HG03045 (cell line): ENCODE results near the gene ACTRT1.

Experiments
- ATAC-seq: cut with Tn5 transposase; IDR thresholded peaks from one replicate; pipeline ENCODE4 v1.9.1; 2021; ENCODE audit warnings: mild to moderate bottlenecking, moderate library complexity; ENCODE audit not compliant: unreplicated experiment

Gene ACTRT1

DNA sequence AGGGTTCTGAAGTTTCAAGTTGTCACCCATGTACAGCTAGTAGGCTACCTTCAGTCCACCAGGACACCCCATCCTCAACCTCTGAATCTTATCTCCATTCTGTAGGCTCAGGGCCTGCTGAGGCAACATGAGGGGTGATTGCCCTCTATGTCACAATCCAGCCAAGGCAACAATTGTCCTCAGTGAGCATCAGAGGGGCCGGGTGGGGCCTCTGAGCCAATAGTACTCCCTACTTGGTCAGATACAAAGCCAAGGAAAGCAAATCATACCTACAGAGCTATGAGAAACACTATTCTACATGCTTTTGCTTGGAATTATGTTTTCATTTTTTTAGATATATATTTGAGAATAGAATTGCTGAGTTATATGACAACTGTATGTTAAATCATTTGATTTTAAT, at the start of gene ACTRT1:
TSS of gene ACTRT1 (minus strand) at position 101 of the 400 bp plus-strand sequence. CDS start 197 bp downstream, outside the sequence.
- ATAC-seq, result no peak

DNA sequence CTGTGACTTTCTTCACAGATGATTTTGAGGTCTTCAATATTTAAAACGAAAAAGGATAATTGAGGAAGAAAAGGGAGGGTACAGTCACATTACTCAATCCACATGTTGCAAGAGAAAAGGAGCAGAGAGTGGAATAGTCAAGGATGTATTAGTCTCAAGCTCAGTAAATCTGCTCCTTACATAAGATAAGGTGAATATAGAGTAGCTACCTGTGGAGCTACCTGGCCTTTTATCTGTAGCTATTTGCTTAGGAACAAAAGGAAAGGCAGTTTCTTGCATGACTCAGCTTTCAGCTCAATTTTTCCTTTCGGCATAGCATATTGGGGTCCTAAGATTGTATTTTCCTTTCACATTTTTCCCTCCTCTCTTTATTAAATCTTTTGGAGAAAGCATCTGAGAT, 26.3 kb upstream of the ACTRT1 start:
- ATAC-seq, result no peak

- no peak for ATAC-seq
Observed at GRCh38 chrX:128057421-128057820, 5.2 kb upstream of the ACTRT1 start.

GRCh38 chrX:128051526-128051925, 677 bp downstream of the ACTRT1 start:
- ATAC-seq, result no peak

- no peak for ATAC-seq
Observed at GRCh38 chrX:128035318-128035717, 16.9 kb downstream of the ACTRT1 start.

DNA sequence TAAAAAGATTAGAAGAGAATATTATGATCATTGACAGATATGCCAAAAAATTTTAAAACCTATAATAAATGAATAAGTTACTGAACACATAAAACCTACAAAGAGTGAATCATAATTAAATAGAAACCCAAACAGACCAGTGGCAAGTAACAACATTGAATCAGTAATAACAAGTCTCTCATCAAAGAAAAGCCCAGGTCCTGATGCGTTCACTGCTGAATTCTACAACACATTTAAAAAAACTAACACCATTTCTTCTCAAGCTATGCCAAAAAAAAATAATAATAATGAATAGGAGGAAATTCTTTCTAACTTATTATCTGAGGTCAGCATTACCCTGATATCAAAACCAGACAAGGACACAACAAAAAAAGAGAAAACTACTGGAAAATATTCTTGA, 30.6 kb downstream of the ACTRT1 start:
- no peak for ATAC-seq

DNA sequence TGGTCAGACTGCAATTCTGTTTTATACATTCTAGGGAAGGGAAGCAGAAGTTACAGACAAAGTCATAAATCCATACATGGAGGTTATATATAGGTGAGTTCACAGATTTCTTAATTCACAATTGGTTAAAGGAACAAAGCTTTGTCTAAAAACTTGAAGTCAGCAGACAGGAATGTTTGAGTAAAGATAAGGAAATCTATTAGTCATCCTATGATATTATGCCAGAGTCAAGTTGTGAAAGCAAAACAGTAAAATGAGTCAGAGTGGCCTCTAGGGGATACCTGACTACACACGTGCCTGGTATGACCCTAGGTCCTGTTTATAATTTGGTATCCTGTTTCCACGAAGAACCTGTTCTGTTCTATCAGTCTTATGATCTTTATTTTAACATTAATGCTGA, 31.5 kb downstream of the ACTRT1 start:
- no peak for ATAC-seq

DNA sequence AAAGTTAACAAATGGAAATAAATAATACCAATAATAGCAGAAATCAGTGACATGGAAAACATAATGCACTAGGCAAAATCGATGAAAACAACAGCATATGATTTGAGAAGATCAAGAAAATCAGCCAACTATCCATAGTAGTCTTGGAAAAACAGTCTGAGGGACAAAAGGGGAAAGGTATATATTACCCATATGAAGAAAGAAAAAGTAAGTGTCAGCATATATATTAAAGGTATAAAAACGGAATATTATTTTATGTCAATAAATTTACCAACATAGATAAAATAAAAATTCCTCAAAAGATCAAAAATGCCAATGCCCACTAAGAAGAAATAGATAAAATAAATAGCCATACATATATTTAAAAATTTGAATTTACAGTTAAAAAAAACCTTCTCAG, 33.0 kb downstream of the ACTRT1 start:
- ATAC-seq, result no peak

GRCh38 chrX:128012015-128012414, 40.2 kb downstream of the ACTRT1 start:
- ATAC-seq, result no peak

GRCh38 chrX:128007882-128008281, 44.3 kb downstream of the ACTRT1 start:
- no peak for ATAC-seq
